Sciatic nerve (tissue), 2 donors: Measurements from ENCODE around the gene STX8. TPM values are rescaled to one million over a fixed set of nuclear protein-coding genes. Genes with fewer than 3 reads are reported as not detected.
A peak's percentile ranks its signal among the peaks of the same experiment; 100 is the strongest.
"Not testable (repeated sequence)": the region's sequence is repeated elsewhere in the genome, so short reads cannot be mapped to it uniquely, and the experiment has no call there.

Experiments
- ATAC-seq: fragments of 200-7000 bp; cut with Tn5 transposase; one replicate; pipeline ENCODE4 v1.9.1; 2020; ENCODE audit warnings: mild to moderate bottlenecking, moderate library complexity
- DNase-seq: peaks from one replicate; pipeline ENCODE4 v3.0.0-alpha.2; 2020; ENCODE audit warnings: low spot score
- intact Hi-C: fragments of 100-400 bp; cut with DNase I; formaldehyde crosslinking; loops from one replicate; pipeline ENCODE4 v1.14.2; 2022
- total RNA-seq: library from RNA; stranded (reverse); fragmentation: NEBNext Ultra II Directional; extraction: Animal tissue kit (Norgen Biotek cat#: 25700); gene quantifications from one replicate; pipeline ENCODE4 v1.2.1, GENCODE V29; 2021
- donor health status: DM: no; HTN: no; CAD: no.
- donor health status: DM: no; HTN: no; CAD: no.

The STX8 gene
- total RNA-seq, 1 donor from 2014 or later, result 67.0 TPM

- intact Hi-C loops, result no loop called here
- ATAC-seq (no peak), DNase-seq (no peak)
These were observed 207.0 kb downstream of the STX8 start for GRCh38 chr17:9368631-9369030.

DNA sequence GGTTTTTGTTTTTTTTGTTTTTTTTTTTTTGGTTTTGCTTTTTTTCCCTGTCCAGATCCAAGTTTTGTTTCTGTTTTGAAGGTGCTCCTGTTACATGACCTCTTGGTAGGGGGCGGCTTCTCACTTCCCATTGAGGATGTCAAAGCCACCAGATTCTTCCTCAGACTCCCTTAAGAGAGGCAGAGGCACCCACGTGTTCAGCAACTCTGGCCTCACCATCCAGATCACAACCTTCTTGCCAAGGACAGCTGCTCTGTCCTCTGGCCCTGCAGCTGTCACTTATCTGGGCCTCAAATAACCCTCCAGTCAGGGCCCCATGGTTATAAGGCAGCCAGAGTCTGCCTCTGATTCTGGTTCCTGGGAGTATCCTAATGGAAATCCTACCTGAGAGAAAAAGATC is 208.5 kb downstream of the STX8 start:
- intact Hi-C loops, result no loop called here
- ATAC-seq, result peak; percentile 77
- no peak for DNase-seq

- ATAC-seq (peak; percentile 38), DNase-seq (no peak)
- intact Hi-C loops, result no loop called here
These were observed 210.7 kb downstream of the STX8 start for GRCh38 chr17:9364837-9365430.

DNA sequence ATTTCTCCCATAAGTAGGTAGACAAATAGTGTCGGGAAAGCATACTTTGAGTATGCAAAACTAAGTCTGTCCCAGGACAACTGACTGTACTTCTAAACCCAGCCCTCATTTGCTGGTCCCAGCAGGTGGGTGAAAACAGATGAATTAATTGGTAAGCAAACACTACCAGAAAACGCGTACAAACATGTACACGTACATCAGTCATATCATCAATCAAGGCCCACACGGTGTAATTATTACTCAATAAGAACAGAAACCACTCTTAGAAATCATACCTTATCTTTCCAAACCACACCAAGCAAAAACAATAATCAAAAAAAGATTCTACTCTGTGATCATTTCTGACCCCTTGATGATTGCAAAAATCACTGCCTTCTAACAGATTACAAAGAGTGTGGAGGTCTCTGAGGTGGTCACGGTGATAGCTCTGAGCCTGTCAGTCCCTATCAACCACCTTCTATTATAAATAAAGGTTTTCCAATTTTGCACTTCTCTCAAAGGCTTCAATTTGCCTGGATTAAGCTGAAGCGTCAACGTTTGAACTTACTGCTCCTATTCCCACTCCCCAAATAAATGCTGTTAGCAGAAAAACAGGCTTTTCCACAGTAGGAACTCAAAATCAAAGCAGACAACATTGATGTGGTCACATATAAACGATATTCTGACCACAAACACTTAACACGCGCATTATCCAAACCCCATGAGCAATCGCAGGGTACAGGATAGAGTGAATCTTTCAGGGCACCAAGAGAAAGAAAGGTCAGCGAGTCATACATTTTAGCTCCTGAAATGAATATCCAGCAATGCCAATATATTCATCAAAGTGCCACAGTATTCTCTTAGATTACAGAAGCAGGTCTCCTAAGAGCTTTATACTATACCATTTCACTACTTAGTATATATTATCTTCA is 211.9 kb downstream of the STX8 start:
- no peak for DNase-seq
- intact Hi-C loops, result no loop called here
- ATAC-seq, result no peak

GRCh38 chr17:9361188-9361955 is 214.2 kb downstream of the STX8 start:
- intact Hi-C loops, result no loop called here
- peak; percentile 61 for ATAC-seq
- no peak for DNase-seq

DNA sequence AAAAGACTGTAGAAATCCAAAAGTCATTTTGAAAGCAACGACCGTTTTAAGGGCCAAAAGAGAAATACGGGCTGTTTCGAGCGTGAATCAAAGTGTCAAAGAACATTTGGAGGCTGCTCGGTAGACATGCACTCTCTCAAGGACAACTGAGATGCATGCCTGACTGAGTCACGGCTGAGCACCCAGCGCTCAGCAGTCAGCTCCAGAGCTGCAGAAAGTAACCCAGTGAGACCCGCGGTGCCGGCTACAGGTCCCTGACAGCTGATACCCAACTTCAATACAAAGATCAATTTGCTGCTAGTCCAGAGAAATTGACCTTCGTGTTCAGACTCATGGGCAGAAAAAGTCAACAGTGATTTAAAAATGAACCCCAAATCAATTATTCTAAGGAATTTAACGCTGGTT is 214.9 kb downstream of the STX8 start:
- intact Hi-C loops, result no loop called here
- ATAC-seq, result peak; percentile 65
- no peak for DNase-seq

DNA sequence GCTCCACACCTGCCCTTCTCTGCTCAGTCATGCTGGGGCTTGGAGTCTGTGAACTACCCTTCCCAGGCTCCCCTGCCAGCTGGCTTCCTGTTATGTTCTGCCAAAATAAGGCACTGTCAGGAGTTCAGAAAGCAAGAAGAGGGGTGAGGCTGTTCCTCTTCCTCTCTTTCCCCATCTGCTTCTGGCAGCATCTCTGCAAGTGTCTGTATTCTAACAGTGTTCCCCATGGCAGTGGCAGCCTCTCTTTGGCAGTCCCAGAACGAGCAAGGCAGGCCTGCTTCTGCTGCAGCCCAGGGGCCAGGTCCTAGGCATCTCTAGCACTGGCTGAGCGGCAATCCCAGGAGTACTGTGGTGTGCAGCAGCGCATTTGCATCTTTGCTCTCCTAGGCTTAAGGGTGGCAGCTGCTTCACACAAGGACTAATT is 219.1 kb downstream of the STX8 start:
- intact Hi-C loops, result no loop called here
- ATAC-seq, result peak; percentile 62
- DNase-seq, result no peak

GRCh38 chr17:9355846-9356245 is 219.8 kb downstream of the STX8 start:
- ATAC-seq (no peak), DNase-seq (no peak)
- intact Hi-C loops, result no loop called here

GRCh38 chr17:9355231-9355630 is 220.4 kb downstream of the STX8 start:
- intact Hi-C loops, ATAC-seq, DNase-seq: not testable (repeated sequence)

- intact Hi-C loops, result no loop called here
- ATAC-seq (no peak), DNase-seq (no peak)
These were observed 225.5 kb downstream of the STX8 start for GRCh38 chr17:9350080-9350479.

DNA sequence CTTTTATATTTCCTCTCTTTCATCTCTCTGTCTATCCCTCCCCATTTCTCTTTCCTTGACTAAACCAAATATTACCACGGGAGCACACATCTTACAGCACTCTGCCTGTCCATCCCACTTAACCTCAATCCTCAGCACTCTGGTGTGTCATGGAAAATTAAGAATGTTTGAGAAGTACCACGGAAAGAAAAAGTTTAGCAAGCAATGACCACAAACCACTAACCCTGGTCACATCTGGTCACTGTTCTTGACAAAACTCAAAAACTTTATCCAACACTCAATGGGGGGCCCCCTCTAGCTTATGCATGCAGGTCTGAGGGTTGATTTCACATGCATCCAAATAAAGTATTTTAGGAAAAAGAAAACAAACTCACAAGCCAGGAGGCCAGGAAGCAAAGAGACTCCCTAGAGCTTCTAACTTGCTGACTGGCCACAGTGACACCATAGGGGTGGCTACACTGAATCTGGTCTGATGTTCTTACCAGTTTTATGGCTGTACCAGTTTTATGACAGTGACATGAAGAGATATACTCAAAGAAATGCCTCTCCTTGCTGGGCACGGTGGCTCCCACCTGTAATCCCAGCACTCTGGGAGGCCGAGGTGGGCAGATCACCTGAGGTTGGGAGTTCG is 229.2 kb downstream of the STX8 start:
- no peak for DNase-seq
- ATAC-seq, result no peak

DNA sequence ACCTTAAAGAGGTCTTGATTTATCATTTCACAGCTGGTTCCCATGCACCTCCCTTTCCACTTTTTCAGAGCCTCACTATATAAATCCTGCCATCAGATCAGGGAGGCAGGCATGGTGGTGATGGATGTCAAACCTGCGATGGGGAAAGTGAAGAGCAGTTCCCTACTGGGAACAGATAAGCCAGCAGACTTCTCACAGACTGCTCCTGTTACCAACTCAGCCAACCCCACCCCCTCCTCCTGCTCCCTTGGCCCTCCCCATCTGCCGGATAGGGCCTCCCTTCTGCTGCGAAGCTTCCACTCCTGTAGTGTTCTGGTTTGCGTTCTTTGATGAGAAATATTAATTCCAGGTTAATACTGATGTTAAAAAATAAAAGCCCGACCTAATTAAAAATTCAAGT is 232.1 kb downstream of the STX8 start:
- intact Hi-C loops, result no loop called here
- DNase-seq (no peak), ATAC-seq (no peak)

More for the DNA sequence above, 229.2 kb downstream of the STX8 start:
- intact Hi-C loops, result no loop called here

GRCh38 chr17:9342225-9342624 is 233.4 kb downstream of the STX8 start:
- no peak for ATAC-seq
- DNase-seq, result no peak
- intact Hi-C loops, result no loop called here

DNA sequence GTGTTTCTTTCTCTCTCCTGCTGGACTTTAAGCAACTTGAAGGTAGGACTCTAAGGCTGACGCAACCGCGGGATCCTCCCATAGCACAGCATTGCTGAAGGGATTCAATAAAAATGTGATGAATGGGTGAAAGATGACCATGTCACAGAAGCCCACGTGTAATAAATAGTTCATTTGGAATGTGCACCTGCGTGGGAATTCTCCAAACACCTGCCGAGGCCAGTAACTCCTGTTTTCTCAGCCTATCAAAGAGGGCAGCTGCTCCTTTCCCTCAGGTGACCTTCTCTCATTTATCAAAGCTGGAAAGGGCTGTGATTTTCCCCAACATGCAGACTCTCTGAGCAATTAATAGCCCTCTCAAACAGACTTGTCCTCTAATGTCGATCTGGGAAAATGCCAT is 235.7 kb downstream of the STX8 start:
- ATAC-seq, result no peak
- intact Hi-C loops, result no loop called here
- DNase-seq, result no peak

DNA sequence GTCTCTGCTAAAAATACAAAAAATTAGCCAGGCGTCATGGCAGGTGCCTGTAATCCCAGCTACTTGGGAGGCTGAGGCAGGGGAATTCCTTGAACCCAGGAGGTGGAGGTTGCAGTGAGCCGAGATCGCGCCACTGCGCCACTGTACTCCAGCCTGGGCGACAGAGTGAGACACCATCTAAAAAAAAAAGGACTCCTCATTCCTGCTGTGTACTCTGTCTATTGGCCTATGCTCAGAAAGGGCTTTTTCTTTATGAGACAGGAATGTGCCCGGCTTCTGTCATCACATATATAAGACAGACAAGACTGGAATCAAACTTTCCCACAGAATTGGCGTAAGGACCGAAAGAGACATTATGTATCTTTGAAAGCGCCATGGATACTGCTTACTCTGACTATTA is 236.1 kb downstream of the STX8 start:
- ATAC-seq, result not testable (repeated sequence)

GRCh38 chr17:9336817-9337216 is 238.8 kb downstream of the STX8 start:
- intact Hi-C loops, result no loop called here
- ATAC-seq, result no peak

More for the DNA sequence above, 236.1 kb downstream of the STX8 start:
- intact Hi-C loops, DNase-seq: not testable (repeated sequence)

GRCh38 chr17:9334536-9335446 is 240.8 kb downstream of the STX8 start:
- no peak for DNase-seq
- ATAC-seq, result no peak
- intact Hi-C loops, result no loop called here

More at GRCh38 chr17:9336817-9337216, 238.8 kb downstream of the STX8 start:
- no peak for DNase-seq

DNA sequence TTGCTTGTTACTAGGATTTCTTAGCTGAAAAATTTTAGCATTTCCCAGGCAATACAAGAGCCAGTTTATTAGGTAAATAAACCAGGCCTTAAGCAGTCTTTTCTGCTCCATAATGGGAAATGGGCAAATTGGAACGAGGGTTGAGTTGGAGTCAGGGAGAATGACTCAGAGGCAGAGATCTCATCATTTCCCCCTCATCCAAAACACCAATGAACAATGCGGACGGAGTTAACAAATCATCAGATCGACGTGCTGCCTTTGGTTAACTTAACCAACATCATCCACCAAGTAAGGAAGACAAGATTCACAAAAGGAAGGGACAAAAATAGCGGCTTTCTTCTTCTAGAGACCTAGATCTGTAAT is 243.5 kb downstream of the STX8 start:
- DNase-seq (no peak), ATAC-seq (no peak)
- intact Hi-C loops, result no loop called here
